GM20431 (cell line): ENCODE data around the gene CTSV.
"Not testable (repeated sequence)": the region's sequence is repeated elsewhere in the genome, so short reads cannot be mapped to it uniquely, and the experiment has no call there.

Experiments used
- in situ Hi-C: fragments of 300-500 bp; cut with MseI, MboI; formaldehyde crosslinking; loops from one replicate; pipeline ENCODE4 v1.15.0; 2020; ENCODE audit warnings: low sequenced_read_pairs; ENCODE audit not compliant: unreplicated experiment

The CTSV gene

DNA sequence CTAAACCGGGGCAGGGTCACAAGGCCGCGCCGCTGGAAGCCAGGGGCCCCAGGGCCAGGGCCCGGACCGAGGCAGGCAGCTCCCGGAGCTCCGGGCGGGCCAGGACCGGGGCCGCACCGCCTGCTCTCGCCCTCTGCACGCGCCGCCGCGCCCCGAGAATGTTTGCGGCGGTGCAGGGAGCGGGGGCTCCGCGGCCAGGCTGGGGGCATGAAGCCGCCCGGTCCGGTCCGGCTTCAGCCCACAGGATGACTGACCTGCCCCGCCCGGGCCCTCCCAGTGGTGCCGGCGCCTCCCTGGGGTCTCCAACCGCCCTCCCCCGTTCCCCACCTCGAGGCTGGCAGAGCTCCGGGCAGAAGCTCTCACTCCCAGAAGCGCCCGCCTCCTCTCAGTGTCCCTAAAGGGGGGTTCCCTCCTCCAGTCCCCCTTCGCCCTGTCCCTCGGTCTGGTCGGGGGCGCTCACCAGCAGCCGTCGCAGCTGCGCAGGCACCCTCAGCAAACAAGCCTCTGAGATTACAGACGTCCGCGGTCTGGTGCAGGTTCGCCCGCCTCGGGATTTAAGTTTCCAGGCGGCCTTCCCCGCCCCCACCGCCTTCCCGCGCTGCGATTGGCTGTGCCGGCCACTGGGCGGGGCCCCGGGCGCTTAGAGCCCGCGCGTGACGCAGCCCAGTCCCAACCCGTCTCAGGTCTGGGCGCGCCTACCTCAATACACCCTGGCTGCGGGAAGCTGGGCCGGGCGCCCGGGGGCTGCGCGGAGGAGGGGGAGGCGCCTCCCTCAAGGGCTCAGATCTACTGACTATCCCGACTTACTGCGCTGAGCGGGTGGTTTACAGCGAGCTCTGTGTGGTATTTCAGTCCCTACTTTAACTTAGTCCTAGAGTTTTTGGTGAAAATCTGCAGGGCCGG lies at the start of gene CTSV:
Gene CTSV, minus strand, starts transcription at position 532 of the 903 bp plus-strand sequence. CDS start 1,099 bp downstream, outside the sequence.
- in situ Hi-C loops: no loop called here

DNA sequence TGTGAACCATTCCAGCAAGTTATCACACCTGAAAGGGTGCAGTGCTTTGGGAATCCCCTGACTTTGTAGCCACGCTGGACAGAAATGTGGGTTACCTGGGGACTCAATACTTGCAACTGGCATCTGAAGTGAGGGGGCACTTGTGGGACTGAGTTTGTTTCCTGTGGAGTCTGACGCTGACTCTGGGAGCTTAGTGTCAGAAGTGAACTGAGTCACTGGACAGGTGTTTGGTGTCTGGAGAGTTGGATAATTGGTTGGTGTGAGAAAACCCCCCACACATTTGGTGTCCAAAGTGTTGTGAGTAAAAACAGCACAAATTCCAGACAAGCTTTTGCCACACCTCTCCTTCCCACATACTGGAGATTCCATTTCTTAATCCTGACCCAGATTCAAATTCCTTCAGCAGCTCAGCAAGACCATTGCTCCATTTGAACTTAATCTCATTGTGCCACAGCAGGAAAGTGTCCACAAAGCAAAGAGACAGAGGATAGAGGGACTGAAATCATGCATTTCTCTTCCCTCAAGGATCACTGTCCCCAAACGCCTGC lies 48.8 kb upstream of the CTSV start:
- in situ Hi-C loops: not testable (repeated sequence)

- in situ Hi-C loops: not testable (repeated sequence)
Measured at GRCh38 chr9:97084562-97084991, 45.6 kb upstream of the CTSV start.

DNA sequence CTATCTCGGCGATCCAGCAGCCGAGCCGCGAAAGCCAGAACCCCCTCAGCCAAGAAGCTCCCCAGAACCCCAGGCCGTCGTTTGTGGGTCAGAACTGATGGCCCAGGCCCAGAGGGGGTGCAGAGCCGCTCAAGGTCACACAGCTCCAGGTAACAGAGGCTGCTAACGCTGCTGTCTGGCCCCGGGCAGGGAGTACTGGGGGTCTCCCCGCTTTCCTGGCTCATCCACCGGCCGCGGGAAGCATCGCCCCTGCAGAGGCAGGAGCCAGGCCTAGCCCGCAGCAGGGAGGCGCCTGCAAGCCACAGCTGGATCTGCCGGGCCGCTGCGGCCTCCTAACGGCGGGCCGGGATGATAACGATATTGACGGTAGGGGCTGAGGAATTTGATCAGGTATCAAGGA lies 39.4 kb upstream of the CTSV start:
- in situ Hi-C loops: no loop called here

DNA sequence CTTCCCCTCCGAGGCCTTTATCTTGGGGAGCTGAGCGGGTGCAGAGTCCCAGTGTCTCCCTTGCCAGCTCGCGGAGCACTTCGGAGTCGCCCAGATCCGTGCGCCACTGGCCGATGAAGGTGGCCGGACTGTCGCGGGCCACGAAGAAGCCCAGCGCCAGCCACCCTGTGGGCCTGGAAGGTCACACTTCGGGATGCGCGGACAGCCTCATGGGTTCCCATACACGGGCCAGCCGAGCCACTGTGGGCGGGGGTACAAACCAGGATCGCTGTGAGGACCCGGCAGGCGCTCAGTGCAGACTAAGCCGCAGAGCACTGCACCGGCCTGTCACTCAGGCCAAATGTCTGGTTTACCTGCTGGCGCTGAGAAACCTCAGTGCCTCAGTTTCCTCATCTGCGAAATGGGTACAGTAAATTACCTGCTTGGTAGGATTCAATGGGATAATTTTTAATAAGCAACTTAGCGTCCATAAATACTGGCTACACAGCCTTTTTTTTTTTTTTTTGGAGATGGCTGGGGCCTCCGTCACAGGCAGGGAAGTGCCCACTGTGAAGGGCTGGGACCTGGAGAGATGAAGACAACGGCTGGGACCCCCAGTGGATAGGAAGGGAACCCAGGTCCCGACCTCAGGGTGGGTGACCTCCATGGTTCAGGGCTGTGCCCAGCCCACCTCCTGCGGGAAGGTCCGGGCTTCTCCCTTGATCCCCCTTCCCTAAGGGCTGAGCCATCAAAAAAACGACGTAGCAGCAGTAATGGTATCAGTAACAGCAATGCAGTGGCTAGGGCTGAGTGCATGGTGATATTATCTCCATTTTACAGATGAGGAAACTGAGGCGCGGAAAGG lies 38.7 kb upstream of the CTSV start:
- in situ Hi-C loops: no loop called here

DNA sequence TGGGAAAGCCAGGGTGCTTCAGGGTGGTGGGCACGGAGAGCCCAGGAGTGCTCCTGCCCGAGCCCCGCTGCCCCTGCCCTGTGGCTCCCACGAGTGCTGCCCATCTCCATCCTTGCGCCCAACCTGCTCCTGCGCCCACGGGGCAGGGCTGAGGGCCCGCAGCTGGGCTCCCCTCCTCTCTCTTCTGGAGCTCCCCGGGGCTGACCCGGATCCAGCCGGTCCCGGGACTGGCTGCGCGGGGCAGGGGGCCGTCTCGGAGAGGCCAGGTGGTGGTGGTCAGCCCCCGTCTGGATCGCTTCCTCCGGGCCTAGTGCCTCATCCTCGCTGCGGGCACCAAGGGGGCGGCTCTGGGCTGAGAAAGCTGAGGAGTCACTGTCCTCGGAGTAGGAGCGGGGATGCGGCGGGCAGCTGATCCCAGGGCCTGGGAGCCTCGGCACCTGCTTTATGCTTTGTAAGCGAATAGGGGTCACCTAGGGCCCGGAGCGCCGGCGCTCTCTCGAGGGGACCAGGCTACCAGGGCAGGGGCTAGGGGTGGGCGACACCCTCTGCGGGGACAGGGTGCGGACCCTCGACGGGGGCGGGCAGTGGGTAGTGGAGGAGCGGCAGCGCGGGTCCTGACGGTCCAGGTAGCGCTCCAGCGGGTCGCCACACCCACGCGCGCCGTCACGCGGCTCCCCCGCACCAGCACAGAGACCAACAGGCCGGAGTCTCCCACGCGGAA lies 37.9 kb upstream of the CTSV start:
- in situ Hi-C loops: not testable (repeated sequence)

DNA sequence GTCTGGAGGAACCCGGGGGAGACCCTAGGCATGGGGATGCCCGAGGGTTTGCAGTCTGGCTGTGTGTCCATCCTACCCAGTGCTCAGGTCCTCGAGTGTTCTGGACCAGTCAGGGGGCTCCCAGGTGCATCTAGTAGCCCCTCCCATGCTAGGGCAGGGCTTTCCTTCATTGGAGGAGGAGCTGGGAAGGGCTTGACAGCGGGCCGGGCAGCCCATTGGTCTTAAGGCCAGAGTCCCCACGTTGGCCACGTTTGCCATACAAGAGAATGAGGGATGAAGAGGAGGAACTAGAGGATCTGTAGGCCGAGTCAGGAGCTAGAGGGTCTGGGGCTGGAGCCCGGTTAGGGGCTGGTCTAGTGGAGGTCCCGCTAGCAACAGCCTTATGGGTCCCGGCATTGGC lies 37.3 kb upstream of the CTSV start:
- in situ Hi-C loops: no loop called here

DNA sequence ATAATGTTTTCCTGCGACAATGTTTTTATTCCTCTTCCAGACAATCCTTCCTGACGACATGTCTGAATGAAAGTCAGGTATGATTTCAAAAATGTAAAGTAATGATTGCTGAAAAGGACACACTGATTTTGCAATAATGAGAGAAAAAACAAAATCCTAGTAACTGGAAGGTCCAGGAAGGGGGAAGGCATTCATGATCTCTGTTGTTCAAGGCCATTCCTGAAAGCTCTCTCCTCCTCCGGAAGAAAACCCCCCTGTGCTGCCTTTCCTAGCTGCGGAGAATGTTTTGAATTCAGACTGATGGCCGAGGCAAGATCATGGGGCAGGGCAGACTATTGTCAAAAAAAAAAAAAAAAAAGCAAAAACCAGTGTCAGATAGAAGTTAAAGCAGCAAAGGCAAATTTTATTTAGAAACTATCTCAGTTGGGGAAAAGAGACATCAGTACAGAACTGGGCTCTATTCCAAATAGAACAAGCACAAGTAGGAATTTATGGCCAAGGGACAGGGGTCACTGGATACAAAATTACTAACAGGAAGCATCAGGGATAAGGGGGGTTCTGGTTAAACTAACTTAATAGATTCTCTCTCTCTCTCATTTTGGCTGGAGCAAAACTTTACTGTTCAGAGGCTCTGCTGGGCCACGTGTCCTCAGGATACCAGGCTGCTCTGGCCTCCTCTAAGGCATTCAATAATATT lies 36.5 kb upstream of the CTSV start:
- in situ Hi-C loops: no loop called here

DNA sequence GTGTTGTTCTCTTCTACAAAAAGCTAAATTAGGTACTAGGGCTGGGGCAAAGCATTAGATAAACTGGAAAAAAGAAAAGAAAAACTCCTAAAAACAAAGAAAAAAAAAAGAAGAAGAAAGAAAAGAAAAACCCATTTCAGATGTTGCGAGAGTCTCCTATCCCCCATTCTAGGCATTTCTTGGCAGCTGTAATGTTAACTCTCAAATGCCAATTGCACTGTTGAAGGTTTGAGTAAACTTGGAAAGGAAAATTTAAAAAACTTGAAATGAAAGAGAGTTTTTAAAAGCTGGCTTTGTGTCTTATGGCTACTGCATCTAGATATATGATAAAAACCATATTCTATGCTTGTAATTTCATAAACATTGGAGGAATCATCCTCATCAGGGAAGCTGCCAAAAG lies 34.6 kb upstream of the CTSV start:
- in situ Hi-C loops: no loop called here

GRCh38 chr9:97072285-97072776 lies 33.4 kb upstream of the CTSV start:
- in situ Hi-C loops: no loop called here

GRCh38 chr9:97070325-97070724 lies 31.4 kb upstream of the CTSV start:
- in situ Hi-C loops: not testable (repeated sequence)

- in situ Hi-C loops: no loop called here
Measured at GRCh38 chr9:97067490-97067889, 28.5 kb upstream of the CTSV start.

- in situ Hi-C loops: no loop called here
Measured at GRCh38 chr9:97064176-97064575, 25.2 kb upstream of the CTSV start.

GRCh38 chr9:97060796-97061195 lies 21.9 kb upstream of the CTSV start:
- in situ Hi-C loops: no loop called here

- in situ Hi-C loops: no loop called here
Measured at GRCh38 chr9:97059626-97060025, 20.7 kb upstream of the CTSV start.

GRCh38 chr9:97057651-97058050 lies 18.7 kb upstream of the CTSV start:
- in situ Hi-C loops: no loop called here

- in situ Hi-C loops: not testable (repeated sequence)
Measured at GRCh38 chr9:97055891-97056290, 16.9 kb upstream of the CTSV start.

- in situ Hi-C loops: no loop called here
Measured at GRCh38 chr9:97053717-97054116, 14.8 kb upstream of the CTSV start.

GRCh38 chr9:97052735-97053134 lies 13.8 kb upstream of the CTSV start:
- in situ Hi-C loops: no loop called here
